Thoracic aorta (tissue), 2 donors: ENCODE data around the gene CCDC27. TPM values are rescaled to one million over a fixed set of nuclear protein-coding genes. Genes with fewer than 3 reads are reported as not detected.
A peak's percentile ranks its signal among the peaks of the same experiment; 100 is the strongest.
"Not testable (repeated sequence)": the region's sequence is repeated elsewhere in the genome, so short reads cannot be mapped to it uniquely, and the experiment has no call there.

ENCODE experiments used
- ATAC-seq: fragments of 150-250 bp; one replicate; pipeline ENCODE4 v1.8.0; 2017; ENCODE audit warnings: low read depth; ENCODE audit not compliant: insufficient number of reproducible peaks, low FRiP score
- DNase-seq: peaks from one replicate; pipeline ENCODE4 v3.0.0-alpha.2; 2020; ENCODE audit warnings: low spot score
- H3K27ac ChIP-seq, 2 donors: fragments of 200-600 bp; sonication (generic); 1 replicate in 1 of 2; 2 replicates in 1 of 2; pipeline ENCODE4 v1.5.1; 2016; ENCODE audit warnings: mild to moderate bottlenecking in 2 of 2, moderate library complexity in 2 of 2
- H3K27me3 ChIP-seq: fragments of 200-600 bp; sonication (generic); replicated peaks from 2 replicates; pipeline ENCODE4 v1.6.0; 2016; ENCODE audit warnings: mild to moderate bottlenecking; ENCODE audit not compliant: insufficient read depth
- H3K36me3 ChIP-seq: fragments of 200-600 bp; sonication (generic); one replicate; pipeline ENCODE4 v1.5.1; 2016
- H3K4me1 ChIP-seq, 2 donors: fragments of 200-600 bp; sonication (generic); 1 replicate in 1 of 2; 2 replicates in 1 of 2; pipeline versions ENCODE4 v1.5.1 to v1.6.0; 2016; ENCODE audit warnings: low read depth in 2 of 2, mild to moderate bottlenecking in 1 of 2; ENCODE audit not compliant: control insufficient read depth in 1 of 2
- H3K4me3 ChIP-seq: fragments of 200-600 bp; sonication (generic); 2 replicates; pipeline ENCODE4 v1.5.1; 2016; ENCODE audit warnings: mild to moderate bottlenecking
- H3K9me3 ChIP-seq: fragments of 200-600 bp; sonication (generic); 2 replicates; pipeline ENCODE4 v1.5.1; 2016
- CTCF ChIP-seq: fragments of 200-600 bp; sonication (generic); IDR thresholded peaks from one replicate; pipeline ENCODE4 v1.5.1; 2019; ENCODE audit warnings: antibody characterized with exemption
- total RNA-seq, 2 donors: library from RNA; depleted of rRNA; stranded (reverse); fragments of >200 nt; gene quantifications; one replicate each; pipeline versions ENCODE4 v1.1.0 to v1.2.3, GENCODE V29; 2016

Gene CCDC27
- total RNA-seq, 2 donors from 2014 or later, result not detected

GRCh38 chr1:3746389-3746829 lies 5.8 kb upstream of the CCDC27 start:
- Histone ChIP-seq H3K27ac (peak overlapping the region; percentile 25 to 50), H3K9me3 (no peaks in the 10 kb centered on the region), H3K4me1 (peaks cover 9 to 15% of the 10 kb centered on the region in 2 donors), H3K4me3 (peak overlapping the region; percentile 83), H3K27me3 (no peaks in the 10 kb centered on the region), H3K36me3 (peaks cover 12% of the 10 kb centered on the region)
- no peak for TF ChIP-seq CTCF
- ATAC-seq, result no peak
- no peak for DNase-seq

- peak; percentile 40 for DNase-seq
- no peaks in the 10 kb centered on the region for H3K27me3 ChIP-seq
- ATAC-seq, result peak; percentile 26
- H3K4me1 ChIP-seq, result peaks cover 9 to 15% of the 10 kb centered on the region in 2 donors
- peak overlapping the region; percentile 83 for H3K4me3 ChIP-seq
- H3K27ac ChIP-seq, result peak overlapping the region; percentile 25 to 50
- peaks cover 10% of the 10 kb centered on the region for H3K36me3 ChIP-seq
- no peak for TF ChIP-seq CTCF
- H3K9me3 ChIP-seq, result no peaks in the 10 kb centered on the region
These were observed 5.3 kb upstream of the CCDC27 start for GRCh38 chr1:3746830-3747521.

GRCh38 chr1:3747522-3747848 lies 4.8 kb upstream of the CCDC27 start:
- DNase-seq (no peak), ATAC-seq (no peak)
- peak overlapping the region; percentile 83 for H3K4me3 ChIP-seq
- H3K36me3 ChIP-seq, result peaks cover 5% of the 10 kb centered on the region
- peak overlapping the region; percentile 25 to 50 for H3K27ac ChIP-seq
- H3K9me3 ChIP-seq, result no peaks in the 10 kb centered on the region
- H3K4me1 ChIP-seq, result peaks cover 9 to 15% of the 10 kb centered on the region in 2 donors
- TF ChIP-seq CTCF, result no peak
- no peaks in the 10 kb centered on the region for H3K27me3 ChIP-seq

- H3K27ac ChIP-seq, result peak overlapping the region in 1 of 2 donors; percentile 25
- H3K9me3 ChIP-seq, result no peaks in the 10 kb centered on the region
- DNase-seq (no peak), ATAC-seq (no peak)
- peaks cover 1% of the 10 kb centered on the region for H3K36me3 ChIP-seq
- H3K27me3 ChIP-seq, result no peaks in the 10 kb centered on the region
- no peak for TF ChIP-seq CTCF
- H3K4me1 ChIP-seq, result peaks cover 9 to 15% of the 10 kb centered on the region in 2 donors
- H3K4me3 ChIP-seq, result peak overlapping the region; percentile 83
These were observed 4.3 kb upstream of the CCDC27 start for GRCh38 chr1:3747903-3748302.

- not testable (repeated sequence) for H3K27me3 ChIP-seq, DNase-seq, H3K27ac ChIP-seq, H3K4me3 ChIP-seq, H3K9me3 ChIP-seq, ATAC-seq, H3K36me3 ChIP-seq
- H3K4me1 ChIP-seq, result peaks cover 9 to 15% of the 10 kb centered on the region in 2 donors
These were observed 3.8 kb upstream of the CCDC27 start for GRCh38 chr1:3748316-3748900.
